SK-N-MC (cell line): Measurements from ENCODE around the gene CLTB.

Experiments used
- EZH2 ChIP-seq: fragments of 200-600 bp; sonication (generic); IDR thresholded peaks from one replicate; pipeline ENCODE4 v1.6.1; 2017; ENCODE audit warnings: antibody characterized with exemption
- FOXP2 ChIP-seq: optimal IDR thresholded peaks from 2 replicates; pipeline ENCODE3; 2011; ENCODE audit warnings: mild to moderate bottlenecking, moderate library complexity; ENCODE audit not compliant: insufficient read depth; ENCODE audit errors: extremely low read length, control extremely low read depth
- POLR2AphosphoS5 ChIP-seq: IDR thresholded peaks from 2 replicates; pipeline ENCODE4 v1.6.1; 2012; ENCODE audit warnings: mild to moderate bottlenecking, low read depth, low read length, borderline replicate concordance

- TF ChIP-seq POLR2AphosphoS5: no peak
- no peak for TF ChIP-seq EZH2
- no peak for TF ChIP-seq FOXP2
Observed at GRCh38 chr5:176406436-176407052, 9.8 kb downstream of the CLTB start.
